GM20431 (cell line): ENCODE results near the gene BATF.

Experiments
- in situ Hi-C: fragments of 300-500 bp; cut with MseI, MboI; formaldehyde crosslinking; loops from one replicate; pipeline ENCODE4 v1.15.0; 2020; ENCODE audit warnings: low sequenced_read_pairs; ENCODE audit not compliant: unreplicated experiment

BATF gene

DNA sequence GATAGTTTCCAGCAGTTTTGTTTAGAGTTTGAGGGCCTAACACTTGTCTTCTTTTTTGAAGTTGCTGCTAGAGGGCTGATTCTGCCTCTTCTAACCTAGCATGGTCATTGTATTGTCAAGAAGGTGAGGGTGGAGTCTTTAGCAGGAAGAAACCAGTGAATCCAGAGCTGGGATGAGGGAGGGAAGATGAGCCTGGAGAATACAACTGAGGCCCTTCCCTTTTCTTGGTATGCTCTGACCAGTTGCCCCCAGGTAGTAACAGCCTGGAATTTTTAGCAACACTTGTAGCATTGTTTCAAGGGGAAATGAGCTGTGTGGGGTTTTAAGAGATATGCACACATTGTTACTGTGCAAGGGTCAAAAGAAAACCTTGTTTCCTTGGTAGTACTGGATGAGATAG, 65.1 kb downstream of the BATF start:
- in situ Hi-C loops = no loop called here

DNA sequence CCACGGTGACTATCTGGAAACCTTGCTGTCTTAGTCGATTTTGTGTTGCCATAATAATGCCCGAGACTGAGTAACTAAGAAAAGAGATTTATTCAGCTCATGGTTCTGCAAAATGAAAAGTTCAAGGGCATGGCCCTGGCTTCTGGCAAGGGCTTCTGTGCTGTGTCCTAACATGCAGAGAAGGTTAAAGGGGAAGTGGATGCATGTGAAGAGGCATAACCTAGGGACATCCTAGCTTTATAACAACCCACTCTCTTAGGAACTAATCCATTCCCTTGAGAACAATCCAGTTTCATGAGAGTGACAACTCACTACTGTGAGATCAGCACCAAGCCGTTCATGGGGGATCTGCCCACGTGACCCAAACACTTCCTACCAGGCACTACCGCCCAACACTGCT, 67.7 kb downstream of the BATF start:
- in situ Hi-C loops = no loop called here

DNA sequence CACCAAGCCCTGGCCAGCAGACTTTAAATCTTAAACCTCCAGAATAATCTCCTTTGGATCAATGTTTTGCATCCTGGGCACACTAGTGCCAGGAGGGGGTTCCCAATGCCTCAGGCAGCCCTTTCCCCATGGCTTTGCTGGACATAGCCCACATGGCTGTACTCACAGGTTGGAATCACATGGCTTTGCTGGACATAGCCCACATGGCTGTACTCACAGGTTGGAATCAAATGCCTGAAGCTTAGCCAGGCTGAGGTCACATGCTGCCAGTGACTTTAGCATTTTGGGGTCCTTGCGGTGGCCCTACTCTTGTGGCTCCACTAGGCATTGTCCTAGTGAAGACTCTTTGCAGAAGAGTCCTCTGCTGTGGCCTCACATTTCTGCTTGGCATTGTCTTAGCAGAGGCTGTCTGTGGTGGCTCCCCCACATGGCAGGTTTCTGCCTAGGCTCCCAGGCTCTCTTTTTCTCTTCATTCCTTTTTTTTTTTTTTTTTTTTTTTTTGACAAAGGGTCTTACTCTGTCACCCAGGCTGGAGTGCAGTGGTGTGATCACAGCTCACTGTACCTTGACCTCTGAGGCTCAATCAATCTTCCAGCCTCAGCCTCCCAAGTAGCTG, 69.2 kb downstream of the BATF start:
- in situ Hi-C loops = no loop called here

DNA sequence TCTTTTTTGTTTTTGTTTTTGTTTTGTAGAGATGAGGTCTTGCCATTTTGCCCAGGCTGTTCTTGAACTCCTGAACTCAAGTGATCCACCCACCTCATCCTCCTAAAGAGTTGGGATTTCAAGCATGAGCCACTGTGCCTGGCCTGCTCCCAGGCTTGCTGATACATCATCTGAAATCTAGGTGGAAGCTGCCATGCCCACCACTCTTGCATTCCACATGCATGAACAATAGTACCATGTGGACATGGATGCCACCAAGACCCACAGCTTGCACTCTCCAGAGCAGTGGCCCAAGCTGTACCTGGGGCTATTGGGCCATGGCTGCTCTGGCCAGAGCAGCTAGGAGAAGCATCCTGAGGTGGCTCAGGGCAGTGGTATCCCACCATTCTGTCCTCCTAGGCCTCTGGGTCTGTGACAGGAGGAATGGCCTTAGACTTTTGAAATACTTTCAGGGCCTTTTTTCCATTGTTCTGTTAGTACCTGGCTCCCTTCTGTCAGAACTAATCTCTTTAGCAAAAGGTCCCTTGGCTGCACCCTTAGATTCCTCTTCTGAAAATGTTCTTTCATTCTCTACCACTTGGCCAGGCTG, 69.8 kb downstream of the BATF start:
- in situ Hi-C loops = no loop called here

DNA sequence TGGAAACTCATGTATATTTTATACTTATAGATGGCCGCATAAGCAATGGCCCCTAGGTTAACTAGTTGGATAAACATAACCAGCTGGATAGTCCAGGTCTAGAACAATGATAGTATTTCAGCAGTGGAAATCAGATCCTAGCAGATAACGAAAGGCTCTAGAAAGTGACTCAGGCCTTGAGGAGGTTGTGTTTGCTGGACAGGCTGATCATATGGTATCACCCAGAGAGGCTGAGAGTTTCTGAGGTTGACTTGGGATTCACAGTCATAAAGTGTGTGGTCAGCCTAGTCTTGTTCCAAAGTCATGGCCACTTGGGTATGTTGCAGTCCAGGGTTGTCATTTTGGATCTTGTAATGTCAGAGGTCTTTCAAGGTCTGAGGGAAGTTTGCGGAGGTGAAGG, 73.0 kb downstream of the BATF start:
- in situ Hi-C loops = no loop called here
